A172 (cell line): Measurements from ENCODE around the gene SYCE1. TPM values are rescaled to one million over a fixed set of nuclear protein-coding genes. Genes with fewer than 3 reads are reported as not detected.
"Not testable (repeated sequence)": the region's sequence is repeated elsewhere in the genome, so short reads cannot be mapped to it uniquely, and the experiment has no call there.

Experiments used
- DNase-seq: peaks from one replicate; pipeline ENCODE4 v3.0.0-alpha.2; 2015; ENCODE audit warnings: low spot score
- total RNA-seq: library from RNA; depleted of rRNA; stranded (reverse); fragments of >200 nt; shearing (Covaris generic); gene quantifications from 2 replicates; pipeline ENCODE4 v1.2.3, GENCODE V29; 2014; rRNA removed

Gene SYCE1
- total RNA-seq: not detected in 2 replicates

GRCh38 chr10:133565441-133566294 is at the start of gene SYCE1:
SYCE1 (minus strand) TSS chr10:133565583; CDS start chr10:133565529, 54 bp downstream.
- DNase-seq: no peak

GRCh38 chr10:133614830-133615580 is 49.6 kb upstream of the SYCE1 start:
- no peak for DNase-seq

- DNase-seq: no peak
These were observed 48.3 kb upstream of the SYCE1 start for GRCh38 chr10:133613699-133614098.

- DNase-seq: no peak
These were observed 45.7 kb upstream of the SYCE1 start for GRCh38 chr10:133611079-133611478.

GRCh38 chr10:133608855-133609254 is 43.5 kb upstream of the SYCE1 start:
- DNase-seq: peak; percentile 4

GRCh38 chr10:133603434-133603833 is 38.1 kb upstream of the SYCE1 start:
- not testable (repeated sequence) for DNase-seq

GRCh38 chr10:133600657-133601056 is 35.3 kb upstream of the SYCE1 start:
- DNase-seq: no peak

- not testable (repeated sequence) for DNase-seq
These were observed 34.5 kb upstream of the SYCE1 start for GRCh38 chr10:133599869-133600268.

- no peak for DNase-seq
These were observed 27.3 kb upstream of the SYCE1 start for GRCh38 chr10:133592716-133593115.

GRCh38 chr10:133590970-133591359 is 25.6 kb upstream of the SYCE1 start:
- no peak for DNase-seq

- DNase-seq: no peak
These were observed 25.0 kb upstream of the SYCE1 start for GRCh38 chr10:133590226-133590969.

- DNase-seq: not testable (repeated sequence)
These were observed 11.7 kb upstream of the SYCE1 start for GRCh38 chr10:133577037-133577436.

- DNase-seq: not testable (repeated sequence)
These were observed 8.1 kb upstream of the SYCE1 start for GRCh38 chr10:133573460-133573859.

GRCh38 chr10:133572055-133572454 is 6.7 kb upstream of the SYCE1 start:
- not testable (repeated sequence) for DNase-seq

GRCh38 chr10:133569801-133570200 is 4.4 kb upstream of the SYCE1 start:
- not testable (repeated sequence) for DNase-seq

GRCh38 chr10:133568831-133569527 is 3.6 kb upstream of the SYCE1 start:
- DNase-seq: not testable (repeated sequence)

GRCh38 chr10:133568287-133568614 is 2.9 kb upstream of the SYCE1 start:
- no peak for DNase-seq

GRCh38 chr10:133567609-133568286 is 2.4 kb upstream of the SYCE1 start:
- DNase-seq: no peak

GRCh38 chr10:133567119-133567518 is 1.7 kb upstream of the SYCE1 start:
- no peak for DNase-seq

- no peak for DNase-seq
These were observed 567 bp downstream of the SYCE1 start for GRCh38 chr10:133564816-133565215.

GRCh38 chr10:133559216-133559615 is 6.2 kb downstream of the SYCE1 start:
- DNase-seq: no peak
